ENCODE results near the gene METTL17. TPM values are rescaled to one million over a fixed set of nuclear protein-coding genes. Genes with fewer than 3 reads are reported as not detected.
A peak's percentile ranks its signal among the peaks of the same experiment; 100 is the strongest.

METTL17 gene
- total and polyA plus RNA-seq, 2 of the 13 experiments (the other 11 are each of a cell fraction or from before 2014, with no cell fraction given) = 122 to 199 TPM

DNA sequence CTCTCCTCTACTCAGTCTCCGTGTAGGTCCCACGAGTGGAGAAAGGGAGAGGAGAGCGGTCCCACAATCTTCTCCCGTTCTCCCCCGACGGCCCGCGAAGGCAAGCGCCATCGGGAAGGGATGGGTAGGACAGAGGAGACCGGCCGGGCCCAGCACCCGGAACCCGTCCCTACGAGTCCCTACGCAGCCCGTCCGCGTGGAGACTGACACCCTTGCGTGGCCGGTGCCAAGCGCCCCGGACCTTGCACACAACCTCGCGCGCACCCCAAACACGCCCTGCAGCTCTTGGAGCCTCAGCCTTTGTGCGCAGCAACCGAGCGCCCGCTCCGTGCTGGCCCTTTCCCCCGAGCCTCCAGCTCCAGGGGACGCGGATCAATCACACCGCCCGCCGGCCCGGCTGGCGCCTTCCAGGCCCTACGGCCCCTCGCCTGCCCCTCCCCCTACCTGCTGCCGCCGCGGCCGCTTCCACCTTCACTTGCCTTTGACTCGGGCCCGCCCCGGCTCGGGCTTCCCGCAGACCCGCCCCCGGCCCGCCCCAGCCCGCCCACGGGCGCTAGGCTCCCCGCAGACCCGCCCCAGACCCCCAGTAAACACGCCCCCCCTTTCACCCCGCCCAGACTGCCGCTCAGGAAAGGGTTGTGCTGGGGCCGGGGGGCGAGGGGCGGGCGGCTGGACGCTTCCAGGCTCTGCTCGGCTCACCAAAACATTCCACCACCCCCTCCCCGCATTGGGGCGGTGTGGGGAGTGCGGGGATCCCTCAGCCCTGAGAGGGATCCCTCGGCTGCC, 35.0 kb downstream of the METTL17 start, which contains the start of gene NDRG2 (continued):
- TF ChIP-seq, protein P1, sequence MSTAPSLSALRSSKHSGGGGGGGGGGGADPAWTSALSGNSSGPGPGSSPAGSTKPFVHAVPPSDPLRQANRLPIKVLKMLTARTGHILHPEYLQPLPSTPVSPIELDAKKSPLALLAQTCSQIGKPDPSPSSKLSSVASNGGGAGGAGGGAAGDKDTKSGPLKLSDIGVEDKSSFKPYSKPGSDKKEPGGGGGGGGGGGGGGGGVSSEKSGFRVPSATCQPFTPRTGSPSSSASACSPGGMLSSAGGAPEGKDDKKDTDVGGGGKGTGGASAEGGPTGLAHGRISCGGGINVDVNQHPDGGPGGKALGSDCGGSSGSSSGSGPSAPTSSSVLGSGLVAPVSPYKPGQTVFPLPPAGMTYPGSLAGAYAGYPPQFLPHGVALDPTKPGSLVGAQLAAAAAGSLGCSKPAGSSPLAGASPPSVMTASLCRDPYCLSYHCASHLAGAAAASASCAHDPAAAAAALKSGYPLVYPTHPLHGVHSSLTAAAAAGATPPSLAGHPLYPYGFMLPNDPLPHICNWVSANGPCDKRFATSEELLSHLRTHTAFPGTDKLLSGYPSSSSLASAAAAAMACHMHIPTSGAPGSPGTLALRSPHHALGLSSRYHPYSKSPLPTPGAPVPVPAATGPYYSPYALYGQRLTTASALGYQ (CRISPR knock-in tag; IDR thresholded peaks at IDR 0.05) = peak; percentile 92
- TF ChIP-seq, protein P2, sequence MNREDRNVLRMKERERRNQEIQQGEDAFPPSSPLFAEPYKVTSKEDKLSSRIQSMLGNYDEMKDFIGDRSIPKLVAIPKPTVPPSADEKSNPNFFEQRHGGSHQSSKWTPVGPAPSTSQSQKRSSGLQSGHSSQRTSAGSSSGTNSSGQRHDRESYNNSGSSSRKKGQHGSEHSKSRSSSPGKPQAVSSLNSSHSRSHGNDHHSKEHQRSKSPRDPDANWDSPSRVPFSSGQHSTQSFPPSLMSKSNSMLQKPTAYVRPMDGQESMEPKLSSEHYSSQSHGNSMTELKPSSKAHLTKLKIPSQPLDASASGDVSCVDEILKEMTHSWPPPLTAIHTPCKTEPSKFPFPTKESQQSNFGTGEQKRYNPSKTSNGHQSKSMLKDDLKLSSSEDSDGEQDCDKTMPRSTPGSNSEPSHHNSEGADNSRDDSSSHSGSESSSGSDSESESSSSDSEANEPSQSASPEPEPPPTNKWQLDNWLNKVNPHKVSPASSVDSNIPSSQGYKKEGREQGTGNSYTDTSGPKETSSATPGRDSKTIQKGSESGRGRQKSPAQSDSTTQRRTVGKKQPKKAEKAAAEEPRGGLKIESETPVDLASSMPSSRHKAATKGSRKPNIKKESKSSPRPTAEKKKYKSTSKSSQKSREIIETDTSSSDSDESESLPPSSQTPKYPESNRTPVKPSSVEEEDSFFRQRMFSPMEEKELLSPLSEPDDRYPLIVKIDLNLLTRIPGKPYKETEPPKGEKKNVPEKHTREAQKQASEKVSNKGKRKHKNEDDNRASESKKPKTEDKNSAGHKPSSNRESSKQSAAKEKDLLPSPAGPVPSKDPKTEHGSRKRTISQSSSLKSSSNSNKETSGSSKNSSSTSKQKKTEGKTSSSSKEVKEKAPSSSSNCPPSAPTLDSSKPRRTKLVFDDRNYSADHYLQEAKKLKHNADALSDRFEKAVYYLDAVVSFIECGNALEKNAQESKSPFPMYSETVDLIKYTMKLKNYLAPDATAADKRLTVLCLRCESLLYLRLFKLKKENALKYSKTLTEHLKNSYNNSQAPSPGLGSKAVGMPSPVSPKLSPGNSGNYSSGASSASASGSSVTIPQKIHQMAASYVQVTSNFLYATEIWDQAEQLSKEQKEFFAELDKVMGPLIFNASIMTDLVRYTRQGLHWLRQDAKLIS (CRISPR knock-in tag; IDR thresholded peaks at IDR 0.05) = 0 out of 2 replicates have a peak, but pooled peaks have one; percentile 61
- TF ChIP-seq TOE1 (CRISPR knock-in tag; IDR thresholded peaks at IDR 0.05) (no peak), ONECUT2 (CRISPR knock-in tag; IDR thresholded peaks at IDR 0.05) (peak; percentile 63), HMG20B (CRISPR knock-in tag; conservative IDR thresholded peaks at IDR 0.05) (no peak), MTF1 (CRISPR knock-in tag; IDR thresholded peaks at IDR 0.05) (no peak), MBNL3 (CRISPR knock-in tag; conservative IDR thresholded peaks at IDR 0.05) (no peak), ARNT (IDR thresholded peaks at IDR 0.05) (no peak), ZBTB1 (CRISPR knock-in tag; IDR thresholded peaks at IDR 0.05; ENCODE audit: borderline replicate concordance) (no peak), ARID2 (CRISPR knock-in tag; IDR thresholded peaks at IDR 0.05; ENCODE audit: borderline replicate concordance) (peak; percentile 73; the same call in 1 of the 2 replicates), ZNF383 (CRISPR knock-in tag; IDR thresholded peaks at IDR 0.05; ENCODE audit: borderline replicate concordance) (no peak), ZNF660 (CRISPR knock-in tag; IDR thresholded peaks at IDR 0.05; ENCODE audit: borderline replicate concordance, low read depth) (no peak), NCOR1 (IDR thresholded peaks at IDR 0.05; ENCODE audit: borderline replicate concordance, low read length) (no peak), TBX3 (IDR thresholded peaks at IDR 0.05; ENCODE audit: borderline replicate concordance) (peak; percentile 38; the same call in 1 of the 2 replicates)
- TF ChIP-seq, protein P3, sequence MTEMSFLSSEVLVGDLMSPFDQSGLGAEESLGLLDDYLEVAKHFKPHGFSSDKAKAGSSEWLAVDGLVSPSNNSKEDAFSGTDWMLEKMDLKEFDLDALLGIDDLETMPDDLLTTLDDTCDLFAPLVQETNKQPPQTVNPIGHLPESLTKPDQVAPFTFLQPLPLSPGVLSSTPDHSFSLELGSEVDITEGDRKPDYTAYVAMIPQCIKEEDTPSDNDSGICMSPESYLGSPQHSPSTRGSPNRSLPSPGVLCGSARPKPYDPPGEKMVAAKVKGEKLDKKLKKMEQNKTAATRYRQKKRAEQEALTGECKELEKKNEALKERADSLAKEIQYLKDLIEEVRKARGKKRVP (CRISPR knock-in tag; IDR thresholded peaks at IDR 0.05) = no peak
- TF ChIP-seq, protein P4, sequence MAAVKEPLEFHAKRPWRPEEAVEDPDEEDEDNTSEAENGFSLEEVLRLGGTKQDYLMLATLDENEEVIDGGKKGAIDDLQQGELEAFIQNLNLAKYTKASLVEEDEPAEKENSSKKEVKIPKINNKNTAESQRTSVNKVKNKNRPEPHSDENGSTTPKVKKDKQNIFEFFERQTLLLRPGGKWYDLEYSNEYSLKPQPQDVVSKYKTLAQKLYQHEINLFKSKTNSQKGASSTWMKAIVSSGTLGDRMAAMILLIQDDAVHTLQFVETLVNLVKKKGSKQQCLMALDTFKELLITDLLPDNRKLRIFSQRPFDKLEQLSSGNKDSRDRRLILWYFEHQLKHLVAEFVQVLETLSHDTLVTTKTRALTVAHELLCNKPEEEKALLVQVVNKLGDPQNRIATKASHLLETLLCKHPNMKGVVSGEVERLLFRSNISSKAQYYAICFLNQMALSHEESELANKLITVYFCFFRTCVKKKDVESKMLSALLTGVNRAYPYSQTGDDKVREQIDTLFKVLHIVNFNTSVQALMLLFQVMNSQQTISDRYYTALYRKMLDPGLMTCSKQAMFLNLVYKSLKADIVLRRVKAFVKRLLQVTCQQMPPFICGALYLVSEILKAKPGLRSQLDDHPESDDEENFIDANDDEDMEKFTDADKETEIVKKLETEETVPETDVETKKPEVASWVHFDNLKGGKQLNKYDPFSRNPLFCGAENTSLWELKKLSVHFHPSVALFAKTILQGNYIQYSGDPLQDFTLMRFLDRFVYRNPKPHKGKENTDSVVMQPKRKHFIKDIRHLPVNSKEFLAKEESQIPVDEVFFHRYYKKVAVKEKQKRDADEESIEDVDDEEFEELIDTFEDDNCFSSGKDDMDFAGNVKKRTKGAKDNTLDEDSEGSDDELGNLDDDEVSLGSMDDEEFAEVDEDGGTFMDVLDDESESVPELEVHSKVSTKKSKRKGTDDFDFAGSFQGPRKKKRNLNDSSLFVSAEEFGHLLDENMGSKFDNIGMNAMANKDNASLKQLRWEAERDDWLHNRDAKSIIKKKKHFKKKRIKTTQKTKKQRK (IDR thresholded peaks at IDR 0.05; ENCODE audit: low read length) = no peak
- TF ChIP-seq, protein P5, sequence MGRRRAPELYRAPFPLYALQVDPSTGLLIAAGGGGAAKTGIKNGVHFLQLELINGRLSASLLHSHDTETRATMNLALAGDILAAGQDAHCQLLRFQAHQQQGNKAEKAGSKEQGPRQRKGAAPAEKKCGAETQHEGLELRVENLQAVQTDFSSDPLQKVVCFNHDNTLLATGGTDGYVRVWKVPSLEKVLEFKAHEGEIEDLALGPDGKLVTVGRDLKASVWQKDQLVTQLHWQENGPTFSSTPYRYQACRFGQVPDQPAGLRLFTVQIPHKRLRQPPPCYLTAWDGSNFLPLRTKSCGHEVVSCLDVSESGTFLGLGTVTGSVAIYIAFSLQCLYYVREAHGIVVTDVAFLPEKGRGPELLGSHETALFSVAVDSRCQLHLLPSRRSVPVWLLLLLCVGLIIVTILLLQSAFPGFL (CRISPR knock-in tag; IDR thresholded peaks at IDR 0.05) = 0 out of 2 replicates have a peak, but pooled peaks have one; percentile 54

Data from HepG2 (cell line).